SU-DHL-6 (cell line): ENCODE measurements around the gene FGFRL1.

Source experiments
- H2AFZ ChIP-seq: fragments of 200-600 bp; sonication (generic); 2 replicates; pipeline ENCODE4 v1.6.1; 2014; ENCODE audit warnings: low read depth, mild to moderate bottlenecking, moderate library complexity, mixed read lengths, antibody characterized with exemption, low read length; ENCODE audit not compliant: severe bottlenecking
- H3F3A ChIP-seq: fragments of 200-600 bp; shearing (Covaris generic); 2 replicates; pipeline ENCODE4 v1.6.0; 2016; ENCODE audit warnings: antibody characterized with exemption, mild to moderate bottlenecking; ENCODE audit not compliant: insufficient read depth
- H3K27ac ChIP-seq: fragments of 200-600 bp; sonication (generic); 2 replicates; pipeline ENCODE4 v1.5.1; 2016; ENCODE audit warnings: low read depth, mild to moderate bottlenecking, low read length, moderate library complexity, mixed read lengths
- H3K27me3 ChIP-seq: fragments of 200-600 bp; sonication (generic), shearing (Covaris generic); 2 replicates; pipeline ENCODE4 v1.6.0; 2014; ENCODE audit warnings: mild to moderate bottlenecking, low read length
- H3K36me3 ChIP-seq: fragments of 200-600 bp; sonication (generic); 2 replicates; pipeline ENCODE4 v1.6.1; 2014; ENCODE audit warnings: mild to moderate bottlenecking, low read length, mixed read lengths
- H3K4me2 ChIP-seq: fragments of 300-600, 200-600 bp; shearing (Covaris generic), sonication (generic); 2 replicates; pipeline ENCODE4 v1.6.0; 2014; ENCODE audit warnings: low read length, low read depth, mild to moderate bottlenecking; ENCODE audit not compliant: poor library complexity, severe bottlenecking
- H3K4me3 ChIP-seq: fragments of 200-600 bp; sonication (generic); 2 replicates; pipeline ENCODE4 v1.5.1; 2014; ENCODE audit warnings: antibody characterized with exemption, low read length, mild to moderate bottlenecking, mixed read lengths; ENCODE audit not compliant: insufficient read depth, poor library complexity, severe bottlenecking
- H3K79me2 ChIP-seq: fragments of 200-600 bp; sonication (generic); 2 replicates; pipeline ENCODE4 v1.6.1; 2014; ENCODE audit warnings: mild to moderate bottlenecking, low read length, moderate library complexity; ENCODE audit not compliant: insufficient read depth
- H3K9ac ChIP-seq: fragments of 200-600 bp; sonication (generic); 2 replicates; pipeline ENCODE4 v1.7.0; 2014; ENCODE audit warnings: mild to moderate bottlenecking, low read length
- H3K9me2 ChIP-seq: fragments of 200-600 bp; sonication (generic); replicated peaks from 2 replicates; pipeline ENCODE4 v1.6.1; 2014; ENCODE audit warnings: low read length; ENCODE audit not compliant: insufficient read depth
- H3K9me3 ChIP-seq: fragments of 200-600 bp; sonication (generic); 2 replicates; pipeline ENCODE4 v1.6.1; 2014; ENCODE audit warnings: low read length, mixed read lengths; ENCODE audit not compliant: insufficient read depth
- H4K20me1 ChIP-seq: fragments of 200-600 bp; sonication (generic); 2 replicates; pipeline ENCODE4 v1.6.1; 2014; ENCODE audit warnings: low read depth, mild to moderate bottlenecking, antibody characterized with exemption, low read length, moderate library complexity, mixed read lengths
- EZH2phosphoT487 ChIP-seq: fragments of 200-600 bp; sonication (generic), shearing (Covaris generic); conservative IDR thresholded peaks from 2 replicates; pipeline ENCODE4 v1.6.1; 2018; ENCODE audit warnings: mild to moderate bottlenecking, antibody characterized with exemption, low read length, moderate library complexity, mixed read lengths
- TF ChIP-seq, protein P1 (sequence below): fragments of 200-600 bp; sonication (generic); IDR thresholded peaks from one replicate; pipeline ENCODE4 v1.5.1; 2017; ENCODE audit warnings: antibody characterized with exemption, mild to moderate bottlenecking, low read length, moderate library complexity; ENCODE audit not compliant: insufficient read depth, poor library complexity, severe bottlenecking

FGFRL1 gene

DNA sequence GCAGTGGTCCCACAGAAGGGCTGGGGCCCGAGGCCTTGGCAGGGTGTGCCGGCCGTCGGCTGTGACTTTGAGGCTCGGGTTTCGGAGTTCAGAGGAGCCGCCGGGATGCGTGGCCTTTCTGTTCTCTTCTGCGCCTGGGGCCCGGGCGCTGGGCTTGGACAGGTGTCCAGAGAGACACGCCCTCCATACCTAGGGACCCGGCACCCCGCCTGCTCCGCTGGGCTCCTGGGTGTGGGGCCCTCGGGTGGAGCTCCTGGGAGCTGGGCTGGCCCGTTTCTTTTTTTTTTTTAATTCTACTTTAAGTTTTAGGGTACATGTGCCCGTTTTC is 11.3 kb downstream of the FGFRL1 start:
- TF ChIP-seq EZH2phosphoT487: no peak
- TF ChIP-seq, protein P1, sequence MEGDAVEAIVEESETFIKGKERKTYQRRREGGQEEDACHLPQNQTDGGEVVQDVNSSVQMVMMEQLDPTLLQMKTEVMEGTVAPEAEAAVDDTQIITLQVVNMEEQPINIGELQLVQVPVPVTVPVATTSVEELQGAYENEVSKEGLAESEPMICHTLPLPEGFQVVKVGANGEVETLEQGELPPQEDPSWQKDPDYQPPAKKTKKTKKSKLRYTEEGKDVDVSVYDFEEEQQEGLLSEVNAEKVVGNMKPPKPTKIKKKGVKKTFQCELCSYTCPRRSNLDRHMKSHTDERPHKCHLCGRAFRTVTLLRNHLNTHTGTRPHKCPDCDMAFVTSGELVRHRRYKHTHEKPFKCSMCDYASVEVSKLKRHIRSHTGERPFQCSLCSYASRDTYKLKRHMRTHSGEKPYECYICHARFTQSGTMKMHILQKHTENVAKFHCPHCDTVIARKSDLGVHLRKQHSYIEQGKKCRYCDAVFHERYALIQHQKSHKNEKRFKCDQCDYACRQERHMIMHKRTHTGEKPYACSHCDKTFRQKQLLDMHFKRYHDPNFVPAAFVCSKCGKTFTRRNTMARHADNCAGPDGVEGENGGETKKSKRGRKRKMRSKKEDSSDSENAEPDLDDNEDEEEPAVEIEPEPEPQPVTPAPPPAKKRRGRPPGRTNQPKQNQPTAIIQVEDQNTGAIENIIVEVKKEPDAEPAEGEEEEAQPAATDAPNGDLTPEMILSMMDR: no peak
- Histone ChIP-seq H3K79me2 (no peaks in the 10 kb centered on the region), H2AFZ (no peak overlapping the region), H3K4me2 (no peak overlapping the region), H3K27ac (no peak overlapping the region), H3K4me3 (no peak overlapping the region), H3F3A (no peaks in the 10 kb centered on the region; the same call in 1 of the 2 replicates), H4K20me1 (no peaks in the 10 kb centered on the region), H3K27me3 (no peaks in the 10 kb centered on the region), H3K9me3 (no peaks in the 10 kb centered on the region), H3K9me2 (no peaks in the 10 kb centered on the region), H3K36me3 (no peaks in the 10 kb centered on the region), H3K9ac (no peak overlapping the region)

DNA sequence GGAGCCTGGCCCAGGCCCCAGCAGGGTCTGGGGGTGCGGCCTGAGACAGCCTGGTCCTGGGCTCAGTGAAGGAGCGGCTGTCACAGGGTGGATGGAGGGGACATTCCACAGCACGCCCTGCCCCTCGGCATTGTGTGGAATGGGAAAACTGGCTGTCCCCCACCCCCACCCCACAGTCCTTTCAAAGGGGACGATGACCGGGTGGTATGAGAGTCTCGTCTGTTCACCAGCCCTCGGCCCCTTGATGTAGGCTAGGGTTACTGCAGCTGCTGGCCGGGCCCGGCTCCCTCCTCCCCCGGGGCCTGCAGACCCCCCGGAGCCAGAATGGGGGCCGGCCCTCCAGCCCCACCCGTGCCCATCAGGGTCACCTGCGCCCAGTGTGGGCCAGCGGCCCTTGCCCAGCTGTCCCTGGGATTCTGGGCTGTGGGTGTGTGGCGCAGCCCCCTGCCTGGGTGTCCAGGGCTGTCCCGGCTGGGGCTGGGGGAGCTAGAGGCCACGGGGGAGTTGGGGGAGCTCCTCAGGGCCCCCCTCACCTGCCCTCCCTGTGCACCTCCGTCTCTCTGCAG is 11.7 kb downstream of the FGFRL1 start:
- H4K20me1 ChIP-seq: no peaks in the 10 kb centered on the region
- TF ChIP-seq EZH2phosphoT487: no peak
- TF ChIP-seq, protein P1: no peak
- no peak overlapping the region for H3K27ac ChIP-seq
- H3K27me3 ChIP-seq: no peaks in the 10 kb centered on the region
- H3F3A ChIP-seq: no peaks in the 10 kb centered on the region; the same call in 1 of the 2 replicates
- no peaks in the 10 kb centered on the region for H3K79me2 ChIP-seq
- no peaks in the 10 kb centered on the region for H3K9me2 ChIP-seq
- H3K4me2 ChIP-seq: no peak overlapping the region
- no peaks in the 10 kb centered on the region for H3K36me3 ChIP-seq
- no peak overlapping the region for H3K9ac ChIP-seq
- no peak overlapping the region for H3K4me3 ChIP-seq
- no peaks in the 10 kb centered on the region for H3K9me3 ChIP-seq
- no peak overlapping the region for H2AFZ ChIP-seq

DNA sequence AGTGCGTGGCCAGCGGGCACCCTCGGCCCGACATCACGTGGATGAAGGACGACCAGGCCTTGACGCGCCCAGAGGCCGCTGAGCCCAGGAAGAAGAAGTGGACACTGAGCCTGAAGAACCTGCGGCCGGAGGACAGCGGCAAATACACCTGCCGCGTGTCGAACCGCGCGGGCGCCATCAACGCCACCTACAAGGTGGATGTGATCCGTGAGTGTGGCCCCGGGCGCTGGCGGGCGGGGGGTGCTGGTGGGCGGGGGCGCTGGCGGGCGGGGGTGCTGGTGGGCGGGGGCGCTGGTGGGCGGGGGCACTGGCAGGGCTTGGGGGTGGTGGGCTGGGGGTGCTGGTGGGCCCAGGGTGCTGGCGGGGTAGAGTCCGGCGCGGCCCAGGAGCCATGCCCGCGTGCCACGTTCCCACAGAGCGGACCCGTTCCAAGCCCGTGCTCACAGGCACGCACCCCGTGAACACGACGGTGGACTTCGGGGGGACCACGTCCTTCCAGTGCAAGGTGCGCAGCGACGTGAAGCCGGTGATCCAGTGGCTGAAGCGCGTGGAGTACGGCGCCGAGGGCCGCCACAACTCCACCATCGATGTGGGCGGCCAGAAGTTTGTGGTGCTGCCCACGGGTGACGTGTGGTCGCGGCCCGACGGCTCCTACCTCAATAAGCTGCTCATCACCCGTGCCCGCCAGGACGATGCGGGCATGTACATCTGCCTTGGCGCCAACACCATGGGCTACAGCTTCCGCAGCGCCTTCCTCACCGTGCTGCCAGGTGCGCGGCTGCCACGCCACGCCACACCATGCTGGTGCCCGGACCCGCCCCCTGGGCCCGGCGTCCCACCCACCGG is 12.7 kb downstream of the FGFRL1 start:
- H3K4me2 ChIP-seq: no peak overlapping the region

More for the DNA sequence above, 12.7 kb downstream of the FGFRL1 start:
- H3K27ac ChIP-seq: no peak overlapping the region
- H3K9me2 ChIP-seq: no peaks in the 10 kb centered on the region
- no peaks in the 10 kb centered on the region for H3K27me3 ChIP-seq
- no peaks in the 10 kb centered on the region for H3K9me3 ChIP-seq
- H3K36me3 ChIP-seq: no peaks in the 10 kb centered on the region
- no peak overlapping the region for H3K9ac ChIP-seq
- TF ChIP-seq, protein P1: no peak
- TF ChIP-seq EZH2phosphoT487: no peak
- H2AFZ ChIP-seq: no peak overlapping the region
- H3F3A ChIP-seq: no peaks in the 10 kb centered on the region; the same call in 1 of the 2 replicates
- no peak overlapping the region for H3K4me3 ChIP-seq
- no peaks in the 10 kb centered on the region for H4K20me1 ChIP-seq
- no peaks in the 10 kb centered on the region for H3K79me2 ChIP-seq
